Nephron (organoid): ENCODE results near the gene GPR32.

ENCODE experiments used
- H3K27ac Mint-ChIP-seq, 3 experiments: 2 replicates each; pipeline ENCODE4 v1.8.0; 2020; ENCODE audit warnings: mixed read lengths in 3 of 3, mild to moderate bottlenecking in 2 of 3, moderate library complexity in 1 of 3
- H3K27me3 Mint-ChIP-seq: 2 replicates; pipeline ENCODE4 v1.8.0; 2021; ENCODE audit warnings: low read depth, mild to moderate bottlenecking, moderate library complexity, mixed read lengths
- H3K36me3 Mint-ChIP-seq: 2 replicates; pipeline ENCODE4 v1.8.0; 2020; ENCODE audit warnings: low read depth, mixed read lengths
- H3K4me1 Mint-ChIP-seq: 2 replicates; pipeline ENCODE4 v1.8.0; 2020; ENCODE audit warnings: mixed read lengths
- H3K4me3 Mint-ChIP-seq, 3 experiments: 2 replicates each; pipeline ENCODE4 v1.8.0; 2020; ENCODE audit warnings: mild to moderate bottlenecking in 3 of 3, mixed read lengths in 3 of 3, moderate library complexity in 2 of 3
- H3K9me3 Mint-ChIP-seq: 2 replicates; pipeline ENCODE4 v1.8.0; 2020; ENCODE audit warnings: mixed read lengths
- TF ChIP-seq, protein P1 (sequence below), 3 experiments: fragments of 200-600 bp; sonication (generic); IDR thresholded peaks; one replicate each; pipeline ENCODE4 v1.5.0; 2021; ENCODE audit warnings: antibody characterized with exemption in 3 of 3; ENCODE audit not compliant: unreplicated experiment in 3 of 3

GPR32 gene

DNA sequence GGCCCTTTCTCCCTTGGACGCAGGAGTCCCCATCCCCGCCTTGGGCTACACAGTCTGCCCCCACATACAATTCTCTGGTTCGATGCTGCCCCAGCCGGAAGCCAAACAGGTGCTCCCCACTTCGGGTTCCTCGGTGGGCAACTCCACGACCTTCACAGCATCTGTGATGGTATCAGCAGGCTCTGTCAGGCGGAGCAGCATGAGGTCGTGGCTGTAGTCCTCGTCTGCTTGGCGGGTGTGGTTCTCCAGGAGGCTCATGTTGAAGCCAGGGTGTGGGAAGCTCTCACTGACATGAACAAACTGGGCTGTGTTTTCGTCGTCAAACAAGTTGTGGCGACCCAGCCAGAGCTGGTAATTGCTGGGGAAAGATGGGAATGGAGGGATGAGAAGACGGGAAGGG, 49.8 kb downstream of the GPR32 start:
- TF ChIP-seq, protein P1, sequence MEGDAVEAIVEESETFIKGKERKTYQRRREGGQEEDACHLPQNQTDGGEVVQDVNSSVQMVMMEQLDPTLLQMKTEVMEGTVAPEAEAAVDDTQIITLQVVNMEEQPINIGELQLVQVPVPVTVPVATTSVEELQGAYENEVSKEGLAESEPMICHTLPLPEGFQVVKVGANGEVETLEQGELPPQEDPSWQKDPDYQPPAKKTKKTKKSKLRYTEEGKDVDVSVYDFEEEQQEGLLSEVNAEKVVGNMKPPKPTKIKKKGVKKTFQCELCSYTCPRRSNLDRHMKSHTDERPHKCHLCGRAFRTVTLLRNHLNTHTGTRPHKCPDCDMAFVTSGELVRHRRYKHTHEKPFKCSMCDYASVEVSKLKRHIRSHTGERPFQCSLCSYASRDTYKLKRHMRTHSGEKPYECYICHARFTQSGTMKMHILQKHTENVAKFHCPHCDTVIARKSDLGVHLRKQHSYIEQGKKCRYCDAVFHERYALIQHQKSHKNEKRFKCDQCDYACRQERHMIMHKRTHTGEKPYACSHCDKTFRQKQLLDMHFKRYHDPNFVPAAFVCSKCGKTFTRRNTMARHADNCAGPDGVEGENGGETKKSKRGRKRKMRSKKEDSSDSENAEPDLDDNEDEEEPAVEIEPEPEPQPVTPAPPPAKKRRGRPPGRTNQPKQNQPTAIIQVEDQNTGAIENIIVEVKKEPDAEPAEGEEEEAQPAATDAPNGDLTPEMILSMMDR (IDR thresholded peaks at IDR 0.05; ENCODE audit: unreplicated experiment in 3 of 3): no peak
- Mint-ChIP-seq H3K36me3 (no peaks in the 10 kb centered on the region), H3K9me3 (peaks cover 5% of the 10 kb centered on the region), H3K4me1 (peaks cover 17% of the 10 kb centered on the region), H3K27ac (peak overlapping the region in 1 of 3 experiments; percentile 34), H3K4me3 (peak overlapping the region in 2 of 3 experiments; percentile 1 to 5), H3K27me3 (peaks cover 92% of the 10 kb centered on the region)

DNA sequence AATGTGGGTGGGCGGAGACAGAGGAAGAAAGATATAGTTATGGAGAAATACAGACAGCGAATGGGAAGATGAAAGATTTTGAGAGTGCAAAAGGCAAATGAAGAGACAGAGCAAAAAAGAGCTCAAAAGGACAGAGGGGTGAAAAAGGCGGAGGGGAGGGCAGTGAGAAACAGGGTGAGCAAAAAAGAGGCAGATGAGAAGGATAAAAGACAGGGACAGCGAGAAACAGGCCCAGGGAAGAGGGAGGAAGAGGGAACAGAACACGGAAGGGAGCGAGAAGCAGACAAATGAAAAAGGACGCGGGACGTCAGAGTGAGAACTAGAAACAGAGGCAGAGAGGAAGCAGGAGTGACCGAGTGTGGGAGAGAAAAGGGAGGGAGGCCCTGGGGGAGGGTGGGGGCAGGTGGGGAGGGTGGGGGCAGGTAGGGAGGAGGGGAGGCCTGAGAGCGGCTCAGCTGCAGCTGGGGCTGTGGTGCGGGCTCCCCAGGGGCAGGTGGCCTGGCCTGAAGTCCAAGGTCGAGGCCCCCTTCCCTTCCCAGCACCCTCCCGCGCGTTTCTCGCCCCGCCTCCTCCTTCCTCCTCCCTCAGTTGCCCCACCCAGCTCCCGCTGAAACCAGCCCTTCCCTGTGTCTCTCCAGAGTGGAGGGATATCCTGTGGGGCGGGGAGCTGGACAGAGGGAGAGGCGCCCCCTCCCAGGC, 50.4 kb downstream of the GPR32 start:
- H3K36me3 Mint-ChIP-seq: no peaks in the 10 kb centered on the region
- H3K27ac Mint-ChIP-seq: peak overlapping the region in 2 of 3 experiments; percentile 23 to 34
- TF ChIP-seq, protein P1 (IDR thresholded peaks at IDR 0.05; ENCODE audit: unreplicated experiment in 3 of 3): no peak
- peaks cover 17% of the 10 kb centered on the region for H3K4me1 Mint-ChIP-seq
- peaks cover 5% of the 10 kb centered on the region for H3K9me3 Mint-ChIP-seq
- H3K27me3 Mint-ChIP-seq: peaks cover 88% of the 10 kb centered on the region
- peak overlapping the region; percentile 1 to 64 (median 5) for H3K4me3 Mint-ChIP-seq

DNA sequence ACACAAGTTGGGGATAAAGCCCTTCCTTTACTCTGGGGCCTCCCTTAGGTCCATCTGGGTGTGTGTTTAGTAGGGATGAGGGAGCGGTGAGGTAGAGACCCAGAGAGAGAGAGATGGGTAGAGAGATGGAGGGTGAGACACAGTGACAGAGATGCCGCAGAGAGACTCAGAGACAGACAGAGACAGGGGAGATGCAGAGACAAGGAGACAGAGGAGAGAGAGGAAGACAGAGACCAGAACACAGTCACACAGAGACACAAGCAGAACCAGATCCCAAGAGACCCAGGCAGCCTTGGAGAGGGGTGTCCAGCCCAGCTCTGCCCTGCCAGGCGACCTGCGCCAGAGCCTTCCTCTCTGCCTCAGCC, 51.0 kb downstream of the GPR32 start:
- no peak overlapping the region for H3K4me3 Mint-ChIP-seq
- H3K27ac Mint-ChIP-seq: no peak overlapping the region
- peaks cover 17% of the 10 kb centered on the region for H3K4me1 Mint-ChIP-seq
- H3K9me3 Mint-ChIP-seq: peaks cover 2% of the 10 kb centered on the region
- no peaks in the 10 kb centered on the region for H3K36me3 Mint-ChIP-seq
- H3K27me3 Mint-ChIP-seq: peaks cover 87% of the 10 kb centered on the region
- TF ChIP-seq, protein P1 (IDR thresholded peaks at IDR 0.05; ENCODE audit: unreplicated experiment in 3 of 3): no peak
